ENCODE results near the gene CEPT1.

DNA sequence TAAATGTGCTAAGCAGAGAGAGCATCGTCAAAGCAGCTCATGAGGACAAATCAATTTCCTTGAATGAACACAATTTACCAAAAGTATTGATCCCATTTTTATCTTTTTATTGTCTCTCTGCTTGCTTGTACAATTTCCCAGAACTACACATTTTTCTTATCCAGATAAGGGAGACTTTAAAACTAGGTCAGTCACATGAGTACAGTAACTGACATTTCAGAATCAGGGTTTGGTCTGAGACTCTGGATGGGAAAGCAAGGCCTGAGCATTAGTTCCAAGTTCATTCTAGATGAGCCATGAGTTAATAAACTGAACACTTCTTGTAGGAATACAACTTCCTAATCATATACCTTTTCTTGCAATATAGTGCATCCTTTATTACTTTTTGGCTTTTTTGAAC, 71.9 kb downstream of the CEPT1 start:
- TF ChIP-seq, protein P1, sequence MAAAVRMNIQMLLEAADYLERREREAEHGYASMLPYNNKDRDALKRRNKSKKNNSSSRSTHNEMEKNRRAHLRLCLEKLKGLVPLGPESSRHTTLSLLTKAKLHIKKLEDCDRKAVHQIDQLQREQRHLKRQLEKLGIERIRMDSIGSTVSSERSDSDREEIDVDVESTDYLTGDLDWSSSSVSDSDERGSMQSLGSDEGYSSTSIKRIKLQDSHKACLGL (CRISPR knock-in tag; IDR thresholded peaks at IDR 0.05; ENCODE audit: borderline replicate concordance, poor library complexity, severe bottlenecking) = no peak
- TF ChIP-seq, protein P2, sequence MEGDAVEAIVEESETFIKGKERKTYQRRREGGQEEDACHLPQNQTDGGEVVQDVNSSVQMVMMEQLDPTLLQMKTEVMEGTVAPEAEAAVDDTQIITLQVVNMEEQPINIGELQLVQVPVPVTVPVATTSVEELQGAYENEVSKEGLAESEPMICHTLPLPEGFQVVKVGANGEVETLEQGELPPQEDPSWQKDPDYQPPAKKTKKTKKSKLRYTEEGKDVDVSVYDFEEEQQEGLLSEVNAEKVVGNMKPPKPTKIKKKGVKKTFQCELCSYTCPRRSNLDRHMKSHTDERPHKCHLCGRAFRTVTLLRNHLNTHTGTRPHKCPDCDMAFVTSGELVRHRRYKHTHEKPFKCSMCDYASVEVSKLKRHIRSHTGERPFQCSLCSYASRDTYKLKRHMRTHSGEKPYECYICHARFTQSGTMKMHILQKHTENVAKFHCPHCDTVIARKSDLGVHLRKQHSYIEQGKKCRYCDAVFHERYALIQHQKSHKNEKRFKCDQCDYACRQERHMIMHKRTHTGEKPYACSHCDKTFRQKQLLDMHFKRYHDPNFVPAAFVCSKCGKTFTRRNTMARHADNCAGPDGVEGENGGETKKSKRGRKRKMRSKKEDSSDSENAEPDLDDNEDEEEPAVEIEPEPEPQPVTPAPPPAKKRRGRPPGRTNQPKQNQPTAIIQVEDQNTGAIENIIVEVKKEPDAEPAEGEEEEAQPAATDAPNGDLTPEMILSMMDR (IDR thresholded peaks at IDR 0.05 in 2 of 3, conservative IDR thresholded peaks at IDR 0.05 in 1 of 3; ENCODE audit: insufficient read depth in 2 of 3, low read depth in 1 of 3, low read length in 3 of 3) = no peak
- TF ChIP-seq ZNF561 (CRISPR knock-in tag; conservative IDR thresholded peaks at IDR 0.05) (no peak), TAF1 (IDR thresholded peaks at IDR 0.05; ENCODE audit: control insufficient read depth, extremely low read depth, insufficient read depth, low read length, severe bottlenecking) (no peak), SMARCE1 (IDR thresholded peaks at IDR 0.05) (no peak)
- TF ChIP-seq, protein P3, sequence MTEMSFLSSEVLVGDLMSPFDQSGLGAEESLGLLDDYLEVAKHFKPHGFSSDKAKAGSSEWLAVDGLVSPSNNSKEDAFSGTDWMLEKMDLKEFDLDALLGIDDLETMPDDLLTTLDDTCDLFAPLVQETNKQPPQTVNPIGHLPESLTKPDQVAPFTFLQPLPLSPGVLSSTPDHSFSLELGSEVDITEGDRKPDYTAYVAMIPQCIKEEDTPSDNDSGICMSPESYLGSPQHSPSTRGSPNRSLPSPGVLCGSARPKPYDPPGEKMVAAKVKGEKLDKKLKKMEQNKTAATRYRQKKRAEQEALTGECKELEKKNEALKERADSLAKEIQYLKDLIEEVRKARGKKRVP (CRISPR knock-in tag; IDR thresholded peaks at IDR 0.05) = no peak

All from K562 (cell line).